GM21528 (cell line): Measurements from ENCODE around the gene SLC10A1.
"Not testable (repeated sequence)": the region's sequence is repeated elsewhere in the genome, so short reads cannot be mapped to it uniquely, and the experiment has no call there.

Experiments used
- ATAC-seq: cut with Tn5 transposase; IDR thresholded peaks from one replicate; pipeline ENCODE4 v1.9.1; 2021; ENCODE audit warnings: mild to moderate bottlenecking, moderate library complexity; ENCODE audit not compliant: unreplicated experiment, low FRiP score

The SLC10A1 gene

DNA sequence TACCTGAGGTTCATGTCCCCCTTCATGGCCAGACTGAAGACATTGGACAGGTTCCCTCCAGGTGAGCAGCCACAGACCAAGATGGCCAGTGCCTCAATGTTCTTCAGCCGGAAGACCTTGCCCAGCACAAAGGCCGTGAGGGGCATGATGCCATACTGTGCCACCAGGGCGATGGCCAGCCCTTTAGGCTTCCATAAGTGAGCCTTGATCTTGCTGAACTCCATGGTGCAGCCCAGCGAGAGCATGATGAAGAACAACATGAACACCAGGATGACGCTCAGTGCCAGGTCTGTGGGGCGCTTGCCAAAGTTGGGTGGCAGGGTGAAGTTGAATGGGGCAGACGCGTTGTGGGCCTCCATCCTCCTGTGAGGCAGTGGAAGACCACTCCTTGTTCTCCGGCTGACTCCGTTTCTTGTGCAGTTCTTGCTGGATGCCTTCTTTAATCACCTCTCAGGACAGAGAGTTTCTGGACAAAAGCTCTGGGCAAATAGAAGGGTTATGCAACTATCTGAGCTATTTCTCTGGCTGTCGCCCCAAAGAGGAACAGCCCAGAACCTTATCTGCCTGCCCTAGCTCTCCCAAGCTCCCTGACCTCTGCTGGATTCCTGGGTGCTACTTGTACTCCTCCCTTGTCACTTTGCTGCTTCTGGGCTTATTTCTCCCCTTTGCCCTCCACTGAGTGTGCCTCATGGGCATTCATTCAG, at the start of gene SLC10A1:
Gene SLC10A1 (minus strand): TSS at position 445 of the 704 bp plus-strand sequence. CDS start 86 bp downstream, at position 359.
- no peak for ATAC-seq

DNA sequence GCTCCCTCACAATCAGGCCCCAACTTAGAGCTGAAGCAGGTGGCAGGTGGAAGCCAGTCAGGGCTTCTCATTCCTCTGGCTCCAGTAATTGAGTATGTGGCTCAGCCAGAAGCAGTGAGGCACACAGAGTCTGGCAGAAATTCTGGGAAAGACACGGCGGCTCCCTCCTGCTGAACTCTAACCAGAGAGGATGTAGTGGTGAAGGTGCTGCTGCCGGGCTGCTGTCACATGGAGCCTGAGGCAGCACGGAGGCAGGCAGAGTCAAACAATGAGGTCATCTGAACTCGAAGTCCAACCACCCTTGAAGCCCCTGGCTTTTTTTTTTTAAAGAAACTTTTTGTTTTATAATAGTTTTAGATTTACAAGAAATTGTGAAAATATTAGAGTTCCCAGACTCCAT, 48.7 kb upstream of the SLC10A1 start:
- ATAC-seq, result no peak

DNA sequence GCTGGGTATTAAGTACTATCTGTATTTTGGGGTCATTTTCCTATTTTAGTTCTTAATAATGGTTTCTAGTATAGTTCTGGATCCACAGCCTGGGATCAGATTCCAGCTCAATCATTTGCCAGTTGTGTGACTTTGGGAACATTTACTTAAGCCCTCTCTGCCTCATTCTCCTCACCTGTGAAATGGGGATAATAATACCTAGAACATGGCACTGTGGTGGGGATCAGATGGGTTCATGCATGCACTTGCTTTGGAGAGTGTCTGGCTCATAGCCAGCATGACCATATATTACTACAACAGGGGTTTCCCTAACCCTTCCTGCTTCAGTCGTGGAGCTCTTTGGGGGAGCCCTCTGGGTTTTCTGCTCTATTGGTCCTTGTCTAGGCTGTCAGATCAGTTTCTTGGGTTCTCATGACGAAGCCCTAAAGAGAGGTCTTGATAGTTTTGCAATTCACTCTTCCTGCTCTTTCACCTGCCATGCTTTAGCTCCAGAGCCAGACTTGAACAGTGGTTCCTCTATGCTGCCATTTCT, 48.1 kb upstream of the SLC10A1 start:
- ATAC-seq, result no peak

DNA sequence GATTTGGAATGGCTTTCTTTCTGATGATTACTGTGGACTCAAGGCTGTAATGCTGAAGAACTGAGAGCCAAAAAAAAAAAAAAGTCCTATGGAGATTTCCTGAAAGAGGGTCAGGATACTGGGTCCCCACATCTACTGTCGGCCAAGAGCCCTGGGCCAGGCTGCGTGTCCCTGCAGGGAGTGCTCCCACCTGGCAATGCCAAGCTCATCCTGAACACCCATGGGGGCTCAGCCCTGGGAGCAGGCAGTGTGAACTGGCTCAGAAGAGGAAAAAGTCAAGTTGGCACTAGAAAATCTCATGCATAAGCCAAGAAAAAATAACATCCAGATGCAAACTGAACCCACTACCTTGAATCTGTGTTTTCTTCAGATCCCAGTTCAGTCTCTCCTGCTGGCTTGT, 47.1 kb upstream of the SLC10A1 start:
- no peak for ATAC-seq

DNA sequence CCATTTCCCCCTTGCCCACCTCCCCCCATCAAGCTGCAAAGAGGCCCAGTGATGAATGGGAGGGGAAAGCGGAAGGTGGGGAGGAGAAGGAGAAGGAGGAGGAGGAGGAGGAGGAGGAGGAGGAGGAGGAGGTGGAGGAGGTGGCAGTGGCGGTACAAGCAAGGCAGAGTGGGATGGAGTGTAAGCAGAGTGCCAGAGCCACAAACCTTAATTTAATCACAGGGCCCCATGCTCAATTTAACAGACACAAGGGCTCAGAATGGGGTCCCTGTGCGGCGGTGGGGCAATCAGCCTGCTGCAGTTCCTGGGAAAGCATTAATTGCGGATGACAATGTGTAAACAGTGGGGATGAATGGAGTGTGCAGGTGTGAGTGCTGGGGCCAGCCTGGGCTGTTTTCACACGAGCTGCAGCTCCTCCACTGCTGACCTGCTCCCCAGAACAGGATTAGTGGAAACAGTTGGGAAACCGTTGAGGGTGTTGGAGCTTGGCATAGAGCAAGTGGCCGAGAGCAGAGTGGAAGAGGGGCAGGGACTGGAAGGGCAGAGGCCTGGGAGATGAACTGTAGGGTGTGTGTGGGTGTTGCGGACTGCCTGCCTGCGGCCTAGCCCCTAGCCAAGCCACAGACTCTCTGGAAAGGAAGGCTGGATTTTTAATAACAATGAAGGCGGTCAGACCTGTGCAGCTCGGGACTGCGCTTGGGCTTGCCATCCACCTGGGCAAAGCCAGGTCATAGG, 45.8 kb upstream of the SLC10A1 start:
- no peak for ATAC-seq

DNA sequence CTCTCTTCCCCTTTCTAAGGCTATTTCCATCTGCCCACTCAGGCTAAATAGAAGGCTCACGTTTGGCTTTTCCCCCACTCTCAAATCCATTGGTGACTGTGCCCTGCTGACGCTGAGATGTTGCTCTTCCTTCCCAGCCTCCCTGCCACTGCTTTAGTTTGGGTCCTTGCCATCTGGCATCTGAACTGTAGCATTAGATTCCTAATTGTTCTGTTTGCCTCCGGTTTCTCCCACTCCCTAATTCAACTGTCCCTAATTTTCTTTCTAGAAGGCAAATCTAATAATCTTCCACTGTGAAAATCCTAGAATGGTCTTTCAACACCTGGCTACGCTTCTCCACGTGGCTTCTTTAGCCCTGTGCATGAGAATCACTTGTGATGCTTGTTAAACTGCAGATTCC, 44.6 kb upstream of the SLC10A1 start:
- ATAC-seq, result no peak

DNA sequence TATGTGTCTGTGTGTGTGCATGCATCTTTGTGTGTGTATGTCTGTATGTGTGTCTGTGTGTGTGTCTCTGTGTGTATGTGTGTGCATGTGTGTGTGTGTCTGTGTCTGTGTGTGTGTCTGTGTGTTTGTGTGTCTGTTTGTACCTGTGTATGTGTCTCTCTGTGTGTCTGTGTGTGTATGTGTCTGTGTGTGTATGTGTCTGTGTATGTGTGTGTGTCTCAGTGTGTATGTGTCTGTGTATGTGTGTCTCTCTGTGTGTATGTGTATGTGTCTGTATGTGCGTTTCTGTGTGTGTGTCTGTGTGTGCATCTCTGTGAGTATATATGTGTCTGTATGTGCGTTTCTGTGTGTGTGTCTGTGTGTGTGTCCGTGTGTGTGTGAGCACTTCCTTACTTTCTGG, 42.6 kb upstream of the SLC10A1 start:
- no peak for ATAC-seq

DNA sequence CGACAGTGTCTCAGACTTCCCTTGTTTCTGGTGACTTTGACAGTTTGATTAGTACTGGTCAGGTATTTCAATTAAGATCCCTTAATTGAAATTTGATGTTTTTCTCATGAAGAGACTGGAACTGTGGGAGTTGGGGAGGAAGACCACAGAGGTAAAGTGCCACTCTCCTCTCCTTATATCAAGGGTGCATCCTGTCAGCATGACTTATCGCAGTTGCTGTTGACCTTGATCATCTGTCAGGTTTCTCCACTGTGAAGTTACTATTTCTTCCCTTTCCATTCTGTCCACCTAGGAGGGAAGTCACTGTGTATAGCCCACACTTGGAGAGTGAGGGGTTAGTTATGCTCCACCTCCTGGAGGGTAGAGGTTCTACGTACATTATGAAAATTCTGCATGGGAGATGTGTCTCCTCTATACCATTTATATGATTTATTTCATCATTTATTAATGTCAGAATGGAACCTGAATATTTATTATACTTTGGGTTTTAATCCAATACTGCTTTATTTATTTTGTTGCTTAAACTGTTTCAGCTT, 41.9 kb upstream of the SLC10A1 start:
- no peak for ATAC-seq

DNA sequence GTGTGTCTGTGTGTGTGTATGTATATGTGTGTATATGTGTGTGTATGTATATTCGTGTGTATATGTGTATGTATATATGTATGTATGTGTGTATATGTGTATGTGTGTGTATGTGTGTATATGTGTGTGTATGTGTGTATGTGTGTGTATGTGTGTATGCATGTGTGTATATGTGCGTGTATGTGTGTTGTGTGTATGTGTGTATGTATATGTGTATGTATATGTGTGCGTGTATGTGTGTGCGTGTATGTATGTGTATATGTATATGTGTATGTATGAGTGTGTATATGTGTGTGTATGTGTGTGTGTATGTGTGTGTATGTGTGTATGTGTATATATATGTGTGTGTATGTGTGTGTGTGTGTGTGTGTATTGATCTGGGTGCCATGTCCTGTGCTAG, 31.8 kb upstream of the SLC10A1 start:
- no peak for ATAC-seq

DNA sequence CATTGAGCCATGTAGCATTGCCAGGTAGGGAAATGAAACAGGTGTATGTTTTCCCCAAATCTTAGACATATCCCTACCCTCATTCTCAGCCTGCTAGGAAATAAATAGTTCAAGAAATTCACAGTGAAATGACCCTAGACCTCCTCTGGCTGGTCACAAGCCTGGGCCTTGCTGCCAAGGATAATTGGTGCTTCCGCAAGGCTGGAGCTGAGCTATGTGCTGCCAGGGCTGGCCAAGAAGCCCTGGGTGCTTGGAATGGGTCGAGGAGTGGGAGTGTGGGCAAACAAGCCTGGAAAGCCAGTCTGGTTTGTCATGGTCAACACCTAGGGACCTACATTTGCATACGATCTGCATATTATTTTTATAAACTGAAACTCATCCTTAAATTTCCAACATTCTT, 31.3 kb upstream of the SLC10A1 start:
- no peak for ATAC-seq

DNA sequence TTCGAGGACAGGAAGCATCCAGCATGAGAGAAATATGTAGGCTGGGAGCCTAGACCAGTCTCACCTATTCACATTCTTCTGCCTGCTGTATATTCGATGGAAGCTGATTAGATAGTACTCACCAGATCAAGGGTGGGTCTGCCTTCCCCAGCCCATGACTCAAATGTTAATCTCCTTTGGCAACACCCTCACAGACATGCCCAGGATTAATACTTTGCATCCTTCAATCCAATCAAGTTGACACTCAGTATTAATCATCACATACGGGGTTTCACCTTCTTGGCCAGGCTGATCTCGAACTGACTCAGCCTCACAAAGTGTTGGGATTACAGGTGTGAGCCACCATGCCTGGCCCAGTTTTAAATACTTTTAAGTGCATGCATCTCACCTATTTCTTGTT, 30.5 kb upstream of the SLC10A1 start:
- ATAC-seq, result no peak

DNA sequence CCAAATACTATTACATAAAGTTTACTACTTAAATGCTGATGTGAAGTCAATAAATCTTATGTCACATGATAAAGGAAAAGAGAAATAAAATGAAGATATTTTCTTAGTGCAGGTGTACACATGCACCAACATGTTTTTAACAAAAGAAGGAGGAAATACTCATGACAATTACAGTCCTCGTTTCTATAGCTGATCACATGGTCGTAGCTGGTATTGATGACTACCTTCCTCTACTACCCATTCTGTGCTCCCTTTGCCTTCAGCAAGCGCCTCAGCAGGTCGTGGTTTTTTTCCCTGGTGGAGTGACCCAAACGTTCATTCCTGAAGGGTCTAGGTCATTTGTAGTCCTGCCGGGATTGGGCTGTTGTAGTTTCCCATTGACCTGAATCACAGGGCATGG, 25.4 kb upstream of the SLC10A1 start:
- no peak for ATAC-seq

DNA sequence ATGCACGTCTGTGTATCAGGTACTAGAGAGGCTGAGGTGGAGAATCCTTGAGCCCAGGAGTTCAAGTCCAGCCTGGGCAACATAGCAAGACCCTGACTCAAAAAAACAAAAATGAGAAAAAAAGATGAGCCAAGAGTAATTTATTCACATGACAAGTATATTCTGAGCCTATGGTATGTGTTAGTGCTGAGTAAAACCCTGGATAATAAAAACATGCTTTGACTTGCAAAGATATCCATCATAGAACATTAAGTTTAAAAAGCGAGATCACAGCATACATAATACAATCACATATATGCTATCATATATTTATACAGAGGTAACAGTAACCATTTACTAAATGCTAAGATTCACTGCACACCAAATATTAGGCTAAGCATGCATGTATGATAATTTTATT, 23.9 kb upstream of the SLC10A1 start:
- no peak for ATAC-seq

DNA sequence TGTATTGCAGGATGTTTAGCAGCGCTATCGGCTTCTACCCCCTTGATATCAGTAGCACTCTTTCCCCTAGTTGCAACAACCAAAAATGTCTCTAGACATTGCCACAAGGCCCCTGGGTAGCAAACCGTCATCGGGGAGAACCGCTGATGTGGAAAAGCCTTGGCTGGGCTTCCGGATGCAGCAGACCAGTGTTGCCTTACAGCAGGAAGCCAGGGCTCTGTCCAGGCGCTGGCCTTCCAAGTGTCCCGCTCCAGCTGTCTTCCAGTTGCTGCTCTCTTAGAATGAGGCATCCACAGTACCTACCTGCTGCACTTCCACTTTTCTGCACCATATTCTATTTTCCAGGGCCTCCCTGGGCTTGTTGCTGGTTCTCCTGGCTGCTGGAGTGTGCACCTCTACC, 22.6 kb upstream of the SLC10A1 start:
- ATAC-seq, result no peak

DNA sequence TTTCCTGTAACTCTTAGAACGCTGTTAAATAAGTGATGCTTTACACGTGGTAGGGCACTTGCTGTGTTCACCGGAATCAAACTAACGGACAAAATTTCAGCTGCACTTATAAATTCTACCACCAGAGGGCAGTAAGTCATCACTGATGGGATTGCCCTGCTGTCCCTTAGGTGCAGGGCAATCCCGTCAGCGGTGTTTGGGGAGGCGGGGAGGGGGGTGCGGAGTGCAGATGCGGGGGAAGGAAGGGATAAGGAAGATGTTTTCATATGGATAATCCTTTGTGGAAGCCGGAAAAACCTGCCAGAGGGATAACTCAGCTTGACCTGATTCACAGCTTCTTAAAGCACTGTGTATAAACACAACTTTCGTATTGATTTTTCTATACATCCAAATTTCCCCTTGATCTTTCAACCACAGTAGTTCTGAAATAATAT, 21.7 kb upstream of the SLC10A1 start:
- no peak for ATAC-seq

DNA sequence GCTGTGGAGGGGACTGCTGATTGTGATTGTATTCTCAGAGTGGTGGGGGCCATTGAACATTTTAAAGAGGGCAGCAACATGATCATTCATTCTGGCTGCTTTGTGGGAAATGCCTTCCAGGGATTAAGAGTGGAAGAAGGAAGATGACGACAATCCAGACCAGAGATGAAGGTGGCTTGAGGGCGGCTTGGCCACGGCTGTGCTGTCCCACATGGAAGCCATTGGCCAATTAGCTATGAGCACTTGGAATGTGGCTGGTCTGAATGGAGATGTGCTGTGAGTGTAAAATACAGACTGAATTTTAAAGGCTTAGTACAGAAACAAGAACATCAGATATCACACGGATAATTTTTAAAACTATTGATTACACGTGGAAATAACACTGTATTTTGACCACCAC, 19.2 kb upstream of the SLC10A1 start:
- ATAC-seq, result no peak

DNA sequence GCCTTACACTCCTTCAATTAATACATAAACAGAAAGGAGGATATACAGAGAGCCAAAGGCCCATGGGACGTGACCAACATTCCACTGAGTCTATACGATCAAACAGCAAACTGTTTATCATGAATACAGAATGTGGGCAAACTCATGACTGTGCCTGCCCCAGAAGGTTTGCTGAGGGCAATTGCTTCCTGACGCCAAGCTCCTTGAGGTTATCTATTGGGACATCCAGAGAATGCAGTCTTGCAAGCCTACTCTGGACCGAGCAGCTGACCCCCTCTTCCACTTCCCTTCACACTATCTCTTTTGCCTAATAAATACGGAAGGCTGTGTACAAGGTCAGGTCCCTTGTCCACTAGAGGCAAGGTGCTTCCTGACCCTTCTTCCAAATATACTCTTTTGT, 18.5 kb upstream of the SLC10A1 start:
- ATAC-seq, result no peak

DNA sequence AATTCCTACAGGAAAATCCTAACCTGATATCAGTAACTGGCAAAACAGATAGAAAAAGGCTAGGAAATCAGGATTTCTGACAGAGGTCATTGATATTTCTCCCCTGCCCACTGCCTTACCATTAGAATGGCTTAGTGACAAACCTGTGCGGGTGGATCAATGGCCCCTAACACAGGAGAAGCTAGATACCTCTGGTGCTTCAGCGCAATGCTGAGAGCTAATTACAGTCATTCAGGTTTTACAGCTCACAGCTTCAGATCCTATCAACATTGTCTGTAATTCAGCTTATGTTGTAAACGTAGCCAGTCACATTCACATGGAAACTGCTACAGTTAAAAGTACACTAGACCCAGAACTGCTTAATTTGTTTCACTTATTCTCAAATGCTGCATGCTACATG, 17.4 kb upstream of the SLC10A1 start:
- no peak for ATAC-seq

DNA sequence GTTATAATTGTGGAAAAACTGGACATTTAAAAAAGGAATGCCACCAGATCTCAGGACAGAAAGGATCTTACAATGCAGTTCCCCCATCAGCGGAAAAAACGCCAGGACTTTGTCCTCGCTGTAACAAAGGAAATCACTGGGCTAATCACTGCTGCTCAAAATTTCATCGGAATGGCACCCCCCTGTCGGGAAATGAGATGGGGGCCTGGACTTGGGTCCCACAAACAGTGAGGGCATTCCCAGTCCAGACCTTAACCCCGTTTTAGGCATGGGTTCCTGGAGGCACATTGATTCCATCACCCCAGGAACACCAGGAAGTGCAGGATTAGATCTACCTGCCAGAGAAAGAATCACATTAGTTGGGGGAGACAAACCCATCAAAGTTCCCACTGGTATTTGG, 16.3 kb upstream of the SLC10A1 start:
- ATAC-seq, result not testable (repeated sequence)

DNA sequence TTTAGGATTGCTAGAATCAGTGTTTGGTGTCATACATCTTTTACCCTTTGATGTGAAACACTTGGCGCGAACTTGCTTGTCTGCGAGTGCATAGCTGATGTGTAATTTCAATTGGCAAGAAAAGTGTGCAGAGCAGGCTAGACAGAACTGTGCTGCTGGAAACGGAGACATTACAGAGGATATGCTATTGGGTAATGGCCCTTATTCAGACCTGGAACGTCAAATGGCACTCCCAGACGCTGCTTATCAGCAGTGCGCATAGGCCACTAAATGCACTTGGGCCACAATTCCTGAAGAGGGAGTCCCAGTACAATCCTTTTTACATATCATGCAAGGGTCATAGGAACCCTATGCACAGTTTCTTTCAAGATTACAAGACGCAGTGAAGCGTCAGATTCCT, 15.7 kb upstream of the SLC10A1 start:
- ATAC-seq, result no peak

DNA sequence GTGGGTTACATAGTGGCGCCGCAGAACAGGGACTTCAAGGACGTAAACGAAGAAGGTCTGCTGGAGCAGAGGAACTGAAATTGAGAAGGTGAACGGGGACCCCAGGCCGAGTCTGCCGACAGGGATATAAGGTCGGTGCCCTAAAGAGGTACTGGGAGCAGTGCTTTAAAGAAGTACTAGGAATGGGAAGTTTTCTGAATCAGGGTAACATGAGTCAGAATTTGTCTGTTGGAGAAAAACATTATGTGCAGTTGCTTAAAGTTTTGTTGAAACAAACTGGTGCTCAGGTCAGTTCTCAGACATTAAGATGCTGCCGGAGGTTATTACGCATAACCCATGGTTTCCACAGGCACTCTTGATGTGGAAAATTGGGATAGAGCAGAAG, 14.8 kb upstream of the SLC10A1 start:
- no peak for ATAC-seq
